HCT116 (cell line): ENCODE results near the gene ARHGEF11. TPM values are rescaled to one million over a fixed set of nuclear protein-coding genes. Genes with fewer than 3 reads are reported as not detected.

Source experiments
- ATAC-seq: fragments of 200-7000 bp; cut with Tn5 transposase; 2 replicates; pipeline ENCODE4 v1.9.1; 2020; ENCODE audit warnings: mild to moderate bottlenecking, moderate library complexity
- BruUV-seq: library from RNA; stranded (reverse); fragments of 400-500 nt; replicated peaks from 2 replicates; lab custom pipeline; 2021; lab: Mats Ljungman, UMichigan
- CTCF ChIA-PET: fragments of 300-600 bp; sonication (Branson Sonifier 250); formaldehyde crosslinking; loops from one replicate; lab custom pipeline; 2021; ENCODE audit warnings: antibody characterized with exemption; lab: Charles Lee
- POLR2A ChIA-PET: fragments of 300-600, 350-600 bp; sonication (Branson Sonifier 250); formaldehyde crosslinking; loops from one replicate; lab custom pipeline; 2021; ENCODE audit warnings: antibody characterized with exemption; lab: Charles Lee
- RAD21 ChIA-PET, 2 experiments: fragments of 300-600 bp; sonication (Branson Sonifier 250); formaldehyde crosslinking; loops; one replicate each; lab custom pipeline; 2023; ENCODE audit warnings: low total read pairs in 2 of 2; ENCODE audit not compliant: uncharacterized antibody in 2 of 2, unreplicated experiment in 2 of 2, low non-redundant PET in 1 of 2; lab: Charles Lee
- DNase-seq: peaks from one replicate; pipeline ENCODE4 v3.0.0-alpha.2; 2010; ENCODE audit warnings: low read depth, low spot score
- H2AFZ ChIP-seq: fragments of 200-600 bp; shearing (Covaris generic), sonication (generic); 2 replicates; pipeline ENCODE4 v1.6.1; 2017; ENCODE audit warnings: low read depth, mixed run types, mixed read lengths, antibody characterized with exemption, low read length; ENCODE audit not compliant: poor library complexity, severe bottlenecking
- H3K27ac ChIP-seq: 2 replicates; pipeline ENCODE4 v1.5.1; 2012; ENCODE audit warnings: low read depth, low read length
- H3K27me3 ChIP-seq: fragments of 200-600 bp; sonication (generic); 2 replicates; pipeline ENCODE4 v1.6.1; 2016; ENCODE audit warnings: mixed run types, low read length, mixed read lengths; ENCODE audit not compliant: insufficient read depth
- H3K36me3 ChIP-seq, 2 experiments: fragments of 200-500 bp in 1 of 2; fragments of 200-600 bp in 1 of 2; sonication (Bioruptor generic) in 1 of 2; sonication (generic) in 1 of 2; 2 replicates each; pipeline versions ENCODE4 v1.5.1 to v1.6.1; 2014 to 2016; ENCODE audit warnings: low read length in 2 of 2, inconsistent platforms in 1 of 2, mixed read lengths in 1 of 2, mixed run types in 1 of 2; ENCODE audit not compliant: insufficient read depth in 2 of 2, control insufficient read depth in 1 of 2
- H3K4me1 ChIP-seq, 2 experiments: fragments of 200-600 bp in 1 of 2; sonication (generic) in 1 of 2; 2 replicates each; pipeline versions ENCODE4 v1.5.1 to v1.6.1; 2012 to 2017; ENCODE audit warnings: low read length in 2 of 2, inconsistent platforms in 1 of 2, mild to moderate bottlenecking in 1 of 2, mixed read lengths in 1 of 2, mixed run types in 1 of 2, moderate library complexity in 1 of 2; ENCODE audit not compliant: insufficient read depth in 2 of 2, control insufficient read depth in 1 of 2
- H3K4me2 ChIP-seq: fragments of 200-600 bp; sonication (generic); 2 replicates; pipeline ENCODE4 v1.6.1; 2017; ENCODE audit warnings: mixed run types, low read length, mixed read lengths
- H3K4me3 ChIP-seq, 2 experiments: fragments of 200-600 bp in 1 of 2; sonication (generic) in 1 of 2; replicated peaks in 1 of 2; 2 replicates each; pipeline ENCODE4 v1.5.1; 2011 to 2016; ENCODE audit warnings: low read length in 2 of 2, control low read depth in 1 of 2, low read depth in 1 of 2, mild to moderate bottlenecking in 1 of 2, mixed read lengths in 1 of 2, mixed run types in 1 of 2
- H3K79me2 ChIP-seq: fragments of 200-600 bp; sonication (generic); 2 replicates; pipeline ENCODE4 v1.6.1; 2017; ENCODE audit warnings: mild to moderate bottlenecking, mixed run types, low read length, moderate library complexity, mixed read lengths; ENCODE audit not compliant: insufficient read depth
- H3K9ac ChIP-seq: fragments of 200-600 bp; sonication (generic); 2 replicates; pipeline ENCODE4 v1.6.1; 2016; ENCODE audit warnings: low read length, mixed read lengths
- H3K9me2 ChIP-seq: fragments of 200-600 bp; sonication (generic), shearing (Covaris generic); 2 replicates; pipeline ENCODE4 v1.6.1; 2017; ENCODE audit warnings: mixed run types, mild to moderate bottlenecking, moderate library complexity; ENCODE audit not compliant: insufficient read depth
- H3K9me3 ChIP-seq, 2 experiments: fragments of 200-500 bp in 1 of 2; fragments of 200-600 bp in 1 of 2; sonication (Bioruptor generic) in 1 of 2; sonication (generic) in 1 of 2; 2 replicates each; pipeline ENCODE4 v1.6.1; 2014 to 2017; ENCODE audit warnings: low read length in 2 of 2, mixed read lengths in 2 of 2, inconsistent platforms in 1 of 2, low read depth in 1 of 2, mild to moderate bottlenecking in 1 of 2, mixed run types in 1 of 2, moderate library complexity in 1 of 2; ENCODE audit not compliant: control insufficient read depth in 1 of 2, insufficient read depth in 1 of 2
- H4K20me1 ChIP-seq: fragments of 200-600 bp; sonication (generic), shearing (Covaris generic); 2 replicates; pipeline ENCODE4 v1.6.1; 2017; ENCODE audit warnings: mixed run types, mild to moderate bottlenecking, moderate library complexity; ENCODE audit not compliant: insufficient read depth
- ATF3 ChIP-seq: IDR thresholded peaks from 2 replicates; pipeline ENCODE4 v1.6.1; 2012
- CEBPB ChIP-seq: IDR thresholded peaks from 2 replicates; pipeline ENCODE4 v1.6.1; 2012; ENCODE audit warnings: low read depth
- EZH2 ChIP-seq: fragments of 200-600 bp; sonication (generic); IDR thresholded peaks from 2 replicates; pipeline ENCODE4 v1.6.1; 2017; ENCODE audit warnings: antibody characterized with exemption, mixed run types
- JUND ChIP-seq: IDR thresholded peaks from 2 replicates; pipeline ENCODE4 v1.6.1; 2012
- POLR2A ChIP-seq: IDR thresholded peaks from 2 replicates; pipeline ENCODE4 v1.7.0; 2011; ENCODE audit warnings: borderline replicate concordance; ENCODE audit not compliant: insufficient read depth, insufficient read length; ENCODE audit errors: extremely low read depth
- POLR2AphosphoS5 ChIP-seq: IDR thresholded peaks from 2 replicates; pipeline ENCODE4 v1.6.1; 2011; ENCODE audit warnings: mild to moderate bottlenecking, low read depth, low read length, moderate library complexity
- SP1 ChIP-seq: IDR thresholded peaks from 2 replicates; pipeline ENCODE4 v1.6.1; 2012; ENCODE audit warnings: low read depth
- intact Hi-C: fragments of 100-400 bp; cut with micrococcal nuclease; formaldehyde crosslinking; loops from 2 replicates; pipeline ENCODE4 v1.10.0; 2022
- total RNA-seq: library from RNA; stranded (reverse); gene quantifications from one replicate; pipeline ENCODE4 v1.2.1, GENCODE V29; 2021; ENCODE audit not compliant: unreplicated experiment

Gene ARHGEF11
- total RNA-seq, 1 experiment from 2014 or later = 28.9 TPM

GRCh38 chr1:157025856-157026255 lies 19.7 kb downstream of the ARHGEF11 start:
- ChIA-PET POLR2A (no interaction called here), RAD21 (no interaction called here), CTCF (no interaction called here)
- intact Hi-C loops = no loop called here
- TF ChIP-seq POLR2A (no peak), ATF3 (no peak), SP1 (no peak), EZH2 (no peak)
- Histone ChIP-seq H4K20me1 (no peaks in the 10 kb centered on the region), H3K4me2 (no peak overlapping the region), H3K9me3 (peaks cover 12 to 14% of the 10 kb centered on the region in 2 experiments; a peak in 1 of 4 replicates), H3K79me2 (peaks cover 77% of the 10 kb centered on the region), H3K4me1 (no peaks in the 10 kb centered on the region), H3K27ac (no peak overlapping the region), H3K27me3 (no peaks in the 10 kb centered on the region), H3K4me3 (no peak overlapping the region), H2AFZ (no peak overlapping the region), H3K36me3 (no peaks in the 10 kb centered on the region; a peak in 1 of 4 replicates), H3K9me2 (no peaks in the 10 kb centered on the region), H3K9ac (no peak overlapping the region)
- no peak for ATAC-seq
- BruUV-seq = no TSS peak
- no peak for DNase-seq

- Histone ChIP-seq H3K27ac (no peak overlapping the region), H3K9me3 (peaks cover 12 to 15% of the 10 kb centered on the region in 2 experiments; a peak in 1 of 4 replicates), H3K9me2 (no peaks in the 10 kb centered on the region), H3K79me2 (peaks cover 74% of the 10 kb centered on the region), H3K4me1 (no peaks in the 10 kb centered on the region), H2AFZ (no peak overlapping the region), H3K4me3 (no peak overlapping the region), H3K36me3 (no peaks in the 10 kb centered on the region; a peak in 1 of 4 replicates), H3K9ac (no peak overlapping the region), H4K20me1 (no peaks in the 10 kb centered on the region), H3K27me3 (no peaks in the 10 kb centered on the region), H3K4me2 (no peak overlapping the region)
- CTCF ChIA-PET = no interaction called here
- no TSS peak for BruUV-seq
- RAD21 ChIA-PET = no interaction called here
- POLR2A ChIA-PET = no interaction called here
- intact Hi-C loops = no loop called here
- ATAC-seq = no peak
- TF ChIP-seq POLR2AphosphoS5 = no peak
- no peak for TF ChIP-seq ATF3
- no peak for TF ChIP-seq CEBPB
- no peak for TF ChIP-seq JUND
- DNase-seq = no peak
Observed at GRCh38 chr1:157025385-157025784, 20.2 kb downstream of the ARHGEF11 start.
